ENCODE results near the gene TAB3.
A peak's percentile ranks its signal among the peaks of the same experiment; 100 is the strongest.

TAB3 gene, protein sequence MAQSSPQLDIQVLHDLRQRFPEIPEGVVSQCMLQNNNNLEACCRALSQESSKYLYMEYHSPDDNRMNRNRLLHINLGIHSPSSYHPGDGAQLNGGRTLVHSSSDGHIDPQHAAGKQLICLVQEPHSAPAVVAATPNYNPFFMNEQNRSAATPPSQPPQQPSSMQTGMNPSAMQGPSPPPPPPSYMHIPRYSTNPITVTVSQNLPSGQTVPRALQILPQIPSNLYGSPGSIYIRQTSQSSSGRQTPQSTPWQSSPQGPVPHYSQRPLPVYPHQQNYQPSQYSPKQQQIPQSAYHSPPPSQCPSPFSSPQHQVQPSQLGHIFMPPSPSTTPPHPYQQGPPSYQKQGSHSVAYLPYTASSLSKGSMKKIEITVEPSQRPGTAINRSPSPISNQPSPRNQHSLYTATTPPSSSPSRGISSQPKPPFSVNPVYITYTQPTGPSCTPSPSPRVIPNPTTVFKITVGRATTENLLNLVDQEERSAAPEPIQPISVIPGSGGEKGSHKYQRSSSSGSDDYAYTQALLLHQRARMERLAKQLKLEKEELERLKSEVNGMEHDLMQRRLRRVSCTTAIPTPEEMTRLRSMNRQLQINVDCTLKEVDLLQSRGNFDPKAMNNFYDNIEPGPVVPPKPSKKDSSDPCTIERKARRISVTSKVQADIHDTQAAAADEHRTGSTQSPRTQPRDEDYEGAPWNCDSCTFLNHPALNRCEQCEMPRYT
- total RNA-seq = 34.5 to 37.8 (median 34.9) reads per million in 4 donors

DNA sequence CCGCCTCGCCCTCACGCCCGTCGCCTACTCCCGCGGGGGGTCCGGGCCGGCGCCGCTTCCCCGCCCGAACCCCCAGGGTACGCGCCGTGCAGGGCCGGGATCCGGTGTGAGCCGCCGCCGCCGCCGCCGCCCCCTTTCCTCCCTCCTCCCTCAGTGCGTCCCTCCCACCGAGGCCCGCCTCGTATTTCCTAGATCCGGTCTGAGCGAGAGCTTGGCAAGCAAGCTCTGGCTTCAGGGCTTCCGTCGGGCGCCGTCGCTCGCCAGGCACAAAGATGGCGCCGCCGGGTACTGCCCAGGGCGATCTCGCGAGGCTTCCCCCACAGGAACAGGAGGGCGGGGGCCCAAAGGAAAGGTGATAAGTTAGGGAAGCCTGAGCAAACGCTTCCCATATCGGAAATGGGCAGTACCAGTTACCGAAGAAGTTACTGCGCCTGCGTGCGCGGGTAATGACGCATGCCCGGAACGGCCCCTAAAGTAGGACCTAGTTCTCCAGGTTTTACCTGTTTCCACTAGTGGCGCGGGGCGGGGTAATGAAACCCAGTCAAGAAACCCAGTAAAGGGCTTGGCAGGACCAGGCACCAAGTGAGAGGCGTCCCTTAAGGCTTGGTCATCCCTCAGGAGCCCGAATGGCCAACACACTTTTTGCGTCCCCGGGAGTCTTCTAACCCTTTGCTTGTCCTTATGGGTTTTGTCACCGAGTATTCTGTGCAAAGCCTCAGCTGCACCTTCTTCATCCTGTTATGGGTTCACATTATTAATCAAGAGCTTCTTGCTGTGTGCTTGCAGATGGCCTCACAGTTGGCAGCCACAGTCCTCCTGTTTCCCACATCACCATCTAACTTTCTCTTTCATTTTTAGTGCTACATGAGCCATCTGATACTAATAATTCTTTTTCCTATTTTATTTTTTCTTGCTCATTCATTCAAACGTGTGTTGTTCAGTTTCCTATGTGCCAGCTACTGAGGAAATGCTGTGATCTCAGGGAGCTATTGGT is at the start of gene TAB3:
TAB3 (minus strand) TSS at position 108 of the 994 bp plus-strand sequence. CDS start 29,666 bp downstream, outside the sequence.
- peak; percentile 85 to 97 (median 90) for DNase-seq

DNA sequence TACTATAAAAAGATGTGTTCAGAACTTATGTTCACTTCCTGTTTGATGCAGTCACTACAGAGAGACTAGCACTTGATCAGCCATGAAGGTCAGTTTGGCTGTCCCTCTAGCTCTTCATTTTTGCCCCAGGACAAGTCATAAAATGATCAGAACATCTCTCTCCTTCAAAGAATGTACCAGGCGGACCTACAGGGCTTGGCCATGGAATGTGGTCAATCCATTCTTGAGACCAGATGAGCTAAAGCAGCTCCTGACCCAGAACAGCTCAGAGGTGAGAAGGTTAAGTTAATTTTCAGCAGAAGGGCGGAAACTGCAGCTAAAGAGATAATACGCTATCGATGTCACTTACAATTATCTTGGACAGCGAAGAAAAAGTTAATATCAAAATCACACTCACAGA is 49.2 kb upstream of the TAB3 start:
- DNase-seq = no peak

DNA sequence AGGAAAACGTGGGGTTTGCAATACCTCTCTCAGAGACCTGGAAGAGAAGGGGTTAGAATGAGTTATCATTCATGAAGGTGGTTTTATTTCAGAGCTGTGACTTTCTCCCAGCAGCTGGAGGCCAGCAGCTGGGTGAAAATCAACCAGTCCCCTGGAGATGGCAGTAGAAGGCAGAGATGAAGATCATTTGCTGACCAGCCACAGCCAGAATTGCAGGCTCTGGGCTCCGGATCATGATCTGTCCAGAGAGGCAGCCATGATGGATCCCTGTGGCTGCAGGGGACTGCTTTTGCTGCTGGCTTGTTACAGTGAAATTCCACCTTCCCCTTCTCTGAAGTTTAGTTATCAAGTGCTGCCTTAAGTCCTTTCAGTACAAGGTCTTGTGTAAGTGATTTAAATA is 46.9 kb upstream of the TAB3 start:
- DNase-seq = no peak

DNA sequence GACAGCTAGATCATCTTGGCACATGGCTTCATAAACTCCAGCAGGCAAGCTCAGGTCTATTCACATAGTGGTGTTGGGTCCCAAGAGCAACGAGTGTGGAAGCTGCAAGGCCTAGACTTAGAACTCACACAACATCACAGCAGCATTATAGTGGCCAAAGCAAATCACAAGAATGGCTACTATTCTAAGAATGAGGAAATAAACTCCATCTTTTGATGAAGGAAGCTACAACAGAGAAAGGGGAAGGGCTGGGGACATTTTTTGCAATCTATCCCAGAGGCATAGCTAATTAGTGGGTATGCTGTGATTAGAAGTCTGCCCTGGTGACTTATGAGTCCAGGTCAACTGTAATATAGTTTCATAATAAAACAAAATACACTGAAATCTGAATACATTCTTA is 42.9 kb upstream of the TAB3 start:
- no peak for DNase-seq

DNA sequence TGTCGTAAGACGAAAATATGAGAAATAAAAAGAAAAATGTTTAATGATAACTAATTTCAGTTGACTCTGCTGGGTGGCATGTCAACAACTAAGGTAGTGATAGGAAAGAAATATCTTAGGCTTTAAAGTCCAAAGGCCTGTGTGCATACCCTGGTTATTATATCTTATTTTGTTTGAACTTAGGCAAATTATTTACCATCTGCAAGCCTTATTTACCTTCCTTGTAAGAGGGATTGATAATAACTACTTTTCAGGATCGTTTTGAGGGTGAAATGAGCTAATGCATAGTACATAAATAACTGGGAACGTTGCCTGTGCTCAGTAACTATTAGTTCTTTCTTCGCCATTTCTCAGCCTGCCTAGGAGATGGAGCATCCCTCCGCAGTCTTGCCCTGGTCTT is 41.6 kb upstream of the TAB3 start:
- no peak for DNase-seq

DNA sequence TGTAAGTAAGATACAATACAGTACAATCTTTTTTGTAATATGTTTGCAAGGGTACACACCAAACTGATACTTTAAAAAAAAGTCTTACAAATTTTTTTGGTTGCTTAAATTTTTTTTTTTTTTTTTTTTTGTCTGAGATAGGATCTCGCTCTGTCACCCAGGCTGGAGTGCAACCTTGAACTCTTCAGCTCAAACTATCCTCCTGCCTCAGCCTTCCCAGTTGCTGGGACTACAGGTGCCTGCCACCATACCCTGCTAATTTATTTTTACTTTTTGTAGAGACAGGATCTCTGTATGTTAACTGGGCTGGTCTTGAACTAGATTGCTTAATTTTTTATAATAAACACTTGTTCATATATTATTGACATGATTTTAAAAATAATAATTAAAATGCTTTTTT is 41.1 kb upstream of the TAB3 start:
- no peak for DNase-seq

DNA sequence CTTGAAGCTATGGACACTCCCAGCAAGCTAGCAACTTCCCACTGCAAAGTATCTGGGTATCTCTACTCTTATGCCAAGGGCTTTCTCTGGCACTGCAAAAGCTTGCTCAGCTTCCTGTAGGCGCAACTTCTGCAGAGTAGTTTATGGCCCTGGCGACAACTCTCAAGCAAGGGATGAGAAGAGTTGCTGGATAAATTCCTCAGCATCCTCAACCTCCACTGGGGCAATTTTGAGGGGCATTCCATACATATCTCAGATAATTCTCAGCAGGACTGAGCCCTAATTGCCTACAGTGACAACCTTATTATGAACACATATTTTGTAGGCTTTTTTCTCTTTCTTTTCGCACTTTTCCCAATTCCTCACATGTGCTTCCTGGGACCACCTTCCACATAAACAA is 31.2 kb upstream of the TAB3 start:
- DNase-seq = no peak

DNA sequence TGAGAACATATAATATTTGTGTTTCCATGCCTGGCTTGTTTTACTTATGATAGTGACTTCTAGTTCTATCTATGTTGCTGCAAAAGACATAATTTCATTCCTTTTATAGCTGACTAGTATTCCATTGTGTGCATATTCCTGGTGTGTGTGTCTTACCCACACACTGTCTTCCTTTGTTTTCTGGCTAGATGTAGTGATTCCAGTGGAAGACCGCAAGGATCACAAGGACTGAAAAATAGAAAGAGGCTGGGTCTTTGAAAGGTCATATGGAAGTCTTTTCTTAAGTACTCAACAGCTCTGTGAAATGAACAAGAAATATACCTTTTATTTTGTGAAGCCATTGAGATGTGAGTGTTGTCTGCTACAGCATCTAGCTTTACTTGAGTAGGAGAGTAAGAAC is 29.4 kb upstream of the TAB3 start:
- no peak for DNase-seq

DNA sequence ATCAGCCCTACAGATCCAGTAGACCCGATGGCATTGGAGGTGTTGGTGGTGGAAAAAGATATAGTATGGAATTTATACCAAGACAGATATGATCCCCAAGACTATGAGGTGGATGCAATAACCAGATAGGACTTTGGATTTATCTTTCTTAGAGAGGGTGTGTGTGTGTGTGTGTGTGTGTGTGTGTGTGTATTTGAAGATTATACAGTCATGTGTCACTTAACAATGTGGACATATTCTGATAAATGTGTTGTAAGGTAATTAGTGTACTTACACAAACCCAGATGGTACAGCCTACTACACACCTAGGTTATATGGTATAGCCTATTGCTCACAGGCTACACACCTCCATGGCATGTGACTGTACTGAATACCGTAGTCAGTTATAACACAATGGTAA is 24.4 kb upstream of the TAB3 start:
- no peak for DNase-seq

DNA sequence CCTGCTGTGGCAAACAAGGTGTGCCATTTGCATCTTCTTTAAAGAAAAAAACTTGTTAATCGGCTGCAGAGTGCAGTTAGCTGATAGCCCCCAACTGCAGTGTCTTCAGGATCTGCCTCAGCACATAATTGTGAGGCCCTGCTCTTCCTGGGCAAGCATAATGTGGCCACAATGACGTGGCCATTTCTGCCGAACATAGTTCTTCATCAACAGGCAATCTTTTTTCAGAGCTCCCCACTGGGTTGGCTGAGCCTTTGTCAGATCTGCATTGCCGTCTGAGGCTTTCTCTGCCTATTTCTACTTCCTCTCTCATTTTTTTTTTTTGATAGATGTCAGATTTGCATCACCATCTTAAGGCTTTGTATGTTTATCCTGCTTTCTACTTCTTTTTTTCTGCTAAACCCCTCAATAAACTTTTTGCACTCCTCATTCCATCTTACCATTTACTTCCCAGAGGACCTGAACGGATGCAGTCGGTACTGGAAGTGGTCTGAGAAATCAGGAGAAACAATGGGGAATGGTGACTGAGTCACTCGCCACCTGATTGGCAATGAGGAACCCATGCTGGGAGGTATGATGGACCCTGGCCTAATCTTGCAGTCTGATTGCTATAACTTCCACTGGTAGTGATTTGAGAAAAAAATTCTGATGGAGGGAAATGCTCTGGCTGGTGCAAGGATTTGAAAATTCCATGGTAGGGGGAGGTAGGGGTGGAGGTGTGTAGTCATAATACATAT is 21.2 kb upstream of the TAB3 start:
- peak in 1 of 5 donors; percentile 11 for DNase-seq

DNA sequence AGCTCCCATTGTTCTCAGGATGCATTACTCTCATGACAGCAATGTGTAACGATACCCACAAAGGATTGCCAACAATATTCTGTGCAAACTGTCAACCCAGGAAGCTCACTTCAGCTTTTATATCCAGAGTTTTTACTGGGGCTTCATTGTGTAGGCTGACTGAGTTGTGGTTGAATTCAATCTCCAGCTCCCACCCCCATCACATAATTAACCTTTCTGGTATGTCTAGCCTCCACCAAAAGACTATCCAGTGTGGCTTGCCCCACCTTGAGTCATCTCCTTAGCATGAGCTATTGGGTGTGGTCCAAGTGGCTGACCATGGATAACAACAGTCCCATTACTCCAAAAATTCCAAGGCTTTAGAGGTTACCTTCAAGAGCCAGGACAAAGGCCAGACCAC is 17.7 kb upstream of the TAB3 start:
- DNase-seq = no peak

DNA sequence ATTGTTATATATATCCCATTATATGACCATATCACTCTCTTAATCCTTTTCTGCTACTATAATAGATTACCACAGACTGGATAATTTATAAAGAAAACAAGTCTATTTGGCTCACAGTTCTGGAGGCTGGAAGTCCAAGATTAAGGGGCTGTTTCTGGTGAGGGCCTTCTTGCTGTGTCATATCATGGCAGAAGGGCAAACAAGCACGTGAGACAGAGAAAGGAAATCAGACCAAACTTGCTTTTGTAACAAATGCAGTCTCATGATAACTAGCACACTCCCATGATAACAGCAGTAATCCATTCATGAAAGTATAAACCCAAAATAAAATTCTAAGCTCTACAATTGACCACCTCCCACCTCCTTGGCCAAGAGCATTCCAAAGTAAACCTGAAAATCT is 16.3 kb upstream of the TAB3 start:
- no peak for DNase-seq

DNA sequence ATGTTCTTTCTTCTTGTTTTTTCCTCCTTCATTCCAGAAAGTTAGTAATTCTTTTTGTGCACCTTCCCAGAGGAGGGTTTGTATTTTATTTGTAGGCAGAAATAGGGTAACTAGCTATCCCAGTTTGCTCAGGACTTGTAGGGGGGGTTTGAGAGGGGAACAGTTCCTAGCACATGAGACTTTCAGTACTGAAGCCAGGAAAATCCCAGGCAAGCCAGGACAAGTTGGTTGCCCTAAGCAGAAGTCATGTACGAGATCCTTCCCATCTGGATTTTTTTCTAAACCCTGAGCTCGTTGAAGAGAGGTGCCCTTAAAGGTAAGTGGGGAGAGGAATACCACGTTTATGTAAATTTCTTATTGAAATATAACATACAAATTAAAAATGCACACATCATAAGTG is 15.6 kb upstream of the TAB3 start:
- no peak for DNase-seq

DNA sequence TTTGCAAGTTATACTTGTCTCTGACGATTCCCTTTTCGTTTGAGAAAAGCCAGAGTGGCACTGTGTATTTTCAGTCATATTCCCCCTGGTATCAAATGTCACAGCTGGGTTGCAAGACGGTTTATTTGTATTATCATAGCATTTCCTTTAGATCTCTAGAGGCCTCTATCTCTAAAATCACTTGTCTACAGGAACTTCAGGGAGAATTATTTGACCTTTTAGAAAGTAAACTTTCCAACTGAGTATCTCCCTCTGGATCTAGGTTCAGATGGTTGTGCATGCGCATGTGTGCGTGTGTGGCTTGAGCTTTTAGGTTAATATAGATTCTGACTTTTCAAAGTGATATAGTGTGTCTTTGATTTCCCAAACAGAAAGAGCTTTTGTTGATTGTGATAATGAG is 15.1 kb upstream of the TAB3 start:
- DNase-seq = no peak

DNA sequence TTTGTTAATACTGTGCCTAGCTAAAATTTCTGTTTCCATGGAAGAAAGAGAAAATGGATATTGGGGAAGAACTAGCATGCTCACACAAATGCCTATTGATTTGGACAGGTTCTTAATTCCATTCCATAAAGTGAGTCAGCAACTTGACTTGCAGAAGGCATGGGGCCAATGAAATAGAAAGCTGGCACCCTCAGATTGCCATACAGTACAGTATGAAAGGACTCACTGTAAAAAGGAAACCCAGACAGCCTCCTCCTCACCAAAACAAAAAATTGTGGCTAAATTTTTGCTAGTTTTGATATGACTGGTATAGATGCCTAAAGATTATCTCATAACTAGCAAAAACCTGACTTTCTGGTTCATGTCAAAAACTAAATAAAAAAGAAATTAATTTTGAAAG is 11.2 kb upstream of the TAB3 start:
- peak in 1 of 5 donors; percentile 41 for DNase-seq

DNA sequence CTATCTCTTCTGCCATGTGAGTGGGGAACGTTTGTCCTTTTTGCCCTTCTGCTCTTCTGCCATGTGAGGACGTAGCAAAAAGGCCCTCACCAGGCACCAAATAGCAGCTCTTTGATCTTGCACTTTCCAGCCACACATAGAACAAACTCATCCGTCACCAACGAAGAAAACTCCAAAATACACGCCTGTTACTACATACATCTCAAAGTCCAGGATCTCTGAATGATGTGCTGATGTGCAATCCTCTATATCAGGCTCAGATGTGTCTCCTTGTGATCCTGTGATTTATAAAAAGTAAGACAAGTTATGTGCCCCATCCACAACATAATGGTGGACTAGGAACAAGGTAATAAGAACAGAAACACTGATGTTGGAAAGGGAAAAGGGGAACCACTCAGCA is 9.8 kb upstream of the TAB3 start:
- no peak for DNase-seq

DNA sequence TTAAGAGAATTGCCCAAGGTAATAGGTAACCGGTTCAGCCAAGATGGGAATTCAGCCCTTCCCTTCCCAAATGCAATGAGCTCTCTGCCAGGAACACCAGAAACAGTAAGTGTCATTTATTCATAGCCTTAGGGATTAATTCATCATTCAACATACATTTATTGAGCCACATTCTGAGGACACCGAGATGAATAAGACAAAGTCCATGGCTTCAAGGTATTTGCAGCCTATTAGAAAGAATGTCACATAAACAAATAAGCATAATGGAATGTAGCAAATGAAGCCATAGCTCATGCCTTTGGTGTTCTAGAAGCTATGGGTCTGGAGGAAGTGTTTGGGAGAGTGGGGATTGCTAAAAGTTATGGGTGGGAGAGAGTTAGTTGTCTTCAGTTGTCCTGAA is 6.3 kb upstream of the TAB3 start:
- no peak for DNase-seq

DNA sequence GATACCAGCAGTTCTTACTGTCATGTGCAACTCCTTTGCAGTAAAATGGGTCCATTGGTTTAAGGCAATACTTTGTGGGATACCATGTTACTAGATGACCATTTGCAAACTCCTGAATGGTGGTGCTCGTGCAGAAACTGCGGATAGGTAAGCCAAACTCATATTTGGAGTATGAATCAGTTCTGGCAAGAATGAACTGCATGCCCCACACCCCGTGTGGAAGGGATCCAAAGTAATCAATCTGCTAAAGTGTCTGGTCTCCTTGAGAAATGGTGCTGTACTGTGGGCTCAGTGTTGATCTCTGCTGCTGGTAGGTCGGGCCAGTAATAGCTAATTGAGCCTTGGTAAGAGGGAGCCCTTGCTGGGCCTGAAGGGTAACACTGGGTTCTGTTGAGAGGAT is 4.2 kb upstream of the TAB3 start:
- no peak for DNase-seq

DNA sequence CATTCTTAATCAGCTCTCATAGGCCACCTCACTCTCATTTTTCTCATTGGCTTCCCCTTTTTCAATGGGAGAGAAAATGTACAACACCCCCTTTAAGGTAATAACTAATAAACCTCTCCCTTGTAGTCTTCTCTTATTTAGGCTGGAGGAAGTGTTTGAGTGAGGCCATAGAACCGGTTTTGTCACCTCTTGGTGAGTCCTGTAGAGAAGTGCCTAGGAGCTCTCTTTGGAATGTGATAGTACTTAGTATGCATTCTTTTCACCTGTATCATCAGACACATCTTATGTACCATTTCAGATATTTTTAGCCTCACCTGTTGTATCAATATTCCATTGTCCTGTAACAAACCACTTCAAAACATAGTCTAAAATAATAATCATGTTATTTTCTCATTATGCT is 3.5 kb upstream of the TAB3 start:
- no peak for DNase-seq

DNA sequence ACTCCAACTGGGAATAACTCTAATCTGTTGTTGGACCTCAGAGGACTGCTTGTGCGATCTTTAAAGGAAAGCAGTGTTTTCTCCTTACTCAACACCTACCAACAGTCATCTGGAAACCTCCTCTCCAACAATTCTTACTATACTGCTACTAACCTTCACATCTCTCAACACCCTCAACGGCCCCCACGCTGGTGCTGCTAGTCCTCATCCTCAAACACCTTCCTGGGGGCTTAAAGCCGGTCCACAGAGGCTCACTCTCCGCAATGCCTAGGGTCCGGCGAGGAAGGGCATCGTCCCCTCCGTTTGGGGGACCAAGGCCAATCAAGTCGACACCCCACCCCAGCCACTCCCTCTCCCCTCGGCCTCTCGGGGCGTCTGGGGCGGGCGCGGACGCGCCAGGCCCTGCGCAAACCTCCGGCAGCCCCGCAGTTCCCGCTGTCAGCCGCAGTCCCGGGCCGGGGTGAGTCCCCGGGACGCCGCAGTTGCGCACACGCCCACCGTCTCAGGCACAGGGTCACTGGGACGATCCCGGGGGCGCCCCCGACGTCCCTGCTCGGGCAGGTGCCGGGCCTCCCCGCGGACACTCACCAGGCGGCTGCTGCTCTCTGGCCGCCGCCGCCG is 418 bp downstream of the TAB3 start:
- DNase-seq = peak in 2 of 5 donors; percentile 9 to 21

DNA sequence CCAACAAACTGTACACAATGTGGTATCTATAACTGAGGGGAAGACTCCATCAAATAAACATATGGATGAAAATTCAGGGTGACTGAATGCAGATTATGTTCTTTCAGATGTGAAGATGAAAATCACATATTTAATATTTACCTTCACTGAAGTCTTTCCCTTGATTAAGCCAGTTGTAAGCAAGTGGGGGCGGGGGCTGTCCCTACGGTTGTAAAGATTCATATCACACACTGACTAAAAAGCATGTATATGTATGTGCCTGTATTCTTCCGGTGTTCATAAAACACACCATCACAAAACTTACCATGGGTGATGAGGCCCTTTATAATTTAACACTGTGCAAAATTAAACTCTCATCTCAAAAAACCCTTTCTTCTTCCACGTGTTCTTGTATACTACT is 1.3 kb downstream of the TAB3 start:
- DNase-seq = no peak

DNA sequence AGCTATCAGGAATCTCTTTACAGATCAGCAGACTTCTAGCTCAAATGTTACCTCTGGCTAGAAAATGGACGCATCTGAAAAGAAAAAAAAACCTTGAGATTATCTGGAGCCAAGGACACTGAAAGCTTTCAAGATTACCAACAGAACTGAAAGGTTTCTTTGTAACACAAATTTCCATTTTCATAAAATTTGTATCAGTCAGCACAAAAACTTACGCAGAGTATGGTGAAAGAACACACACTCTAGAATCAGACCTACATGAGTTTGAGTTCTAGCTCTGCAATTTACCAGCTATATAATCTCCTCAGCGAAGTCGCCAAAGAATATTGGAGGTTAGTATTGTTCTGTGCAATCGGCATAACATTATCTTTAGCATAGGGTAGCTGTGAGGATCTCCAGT is 1.8 kb downstream of the TAB3 start:
- DNase-seq = no peak

All from T-helper 1 cell (primary cell).